T-cell (primary cell): Measurements from ENCODE around the gene ZNF101. TPM values are rescaled to one million over a fixed set of nuclear protein-coding genes. Genes with fewer than 3 reads are reported as not detected.

Experiments
- ATAC-seq, 4 experiments: fragments of 200-7000 bp in 3 of 4; fragments of 150-1000 bp in 1 of 4; cut with Tn5 transposase; replicated peaks in 1 of 4; 1 replicate in 3 of 4; 2 replicates in 1 of 4; pipeline ENCODE4 v1.10.0; 2021; ENCODE audit warnings: moderate library complexity in 3 of 4, mild to moderate bottlenecking in 2 of 4, moderate number of reproducible peaks in 1 of 4
- CTCF ChIA-PET, 2 donors: fragments of 300-600 bp; sonication (Branson Sonifier 250); formaldehyde crosslinking; loops; one replicate each; lab custom pipeline; 2022; ENCODE audit warnings: antibody characterized with exemption in 2 of 2; lab: Charles Lee
- POLR2A ChIA-PET, 2 donors: fragments of 300-600 bp; sonication (Branson Sonifier 250); formaldehyde crosslinking; loops; one replicate each; lab custom pipeline; 2022; ENCODE audit warnings: antibody characterized with exemption in 2 of 2; lab: Charles Lee
- DNase-seq, 35 experiments: peaks; one replicate each; pipeline versions ENCODE4 v3.0.0 to v3.0.0-alpha.2; 2013 to 2023
- H3K27ac ChIP-seq: one replicate; pipeline ENCODE4 v1.5.1; 2013; ENCODE audit warnings: low read length
- H3K27me3 ChIP-seq, 2 experiments: replicated peaks in 1 of 2; 1 replicate in 1 of 2; 2 replicates in 1 of 2; pipeline versions ENCODE4 v1.6.1 to v1.7.0; 2013; ENCODE audit warnings: low read length in 1 of 2, mixed read lengths in 1 of 2; ENCODE audit not compliant: control insufficient read depth in 2 of 2, insufficient read depth in 2 of 2; ENCODE audit errors: extremely low read depth in 1 of 2
- H3K36me3 ChIP-seq, 2 donors: 1 replicate in 1 of 2; 2 replicates in 1 of 2; pipeline versions ENCODE4 v1.6.1 to v1.7.0; 2013; ENCODE audit warnings: low read length in 1 of 2; ENCODE audit not compliant: control insufficient read depth in 2 of 2, insufficient read depth in 1 of 2; ENCODE audit errors: extremely low read depth in 1 of 2
- H3K4me1 ChIP-seq, 2 experiments: 1 replicate in 1 of 2; 2 replicates in 1 of 2; pipeline versions ENCODE4 v1.6.1 to v1.7.0; 2013; ENCODE audit warnings: low read length in 2 of 2, mixed read lengths in 1 of 2; ENCODE audit not compliant: insufficient read depth in 2 of 2, control insufficient read depth in 1 of 2; ENCODE audit errors: extremely low read depth in 1 of 2
- H3K4me3 ChIP-seq, 2 donors: 1 replicate in 1 of 2; 2 replicates in 1 of 2; pipeline versions ENCODE4 v1.5.1 to v1.7.0; 2013; ENCODE audit warnings: mild to moderate bottlenecking in 2 of 2, low read length in 1 of 2, moderate library complexity in 1 of 2; ENCODE audit not compliant: control insufficient read depth in 1 of 2; ENCODE audit errors: extremely low read depth in 1 of 2
- H3K9me3 ChIP-seq: 2 replicates; pipeline ENCODE4 v1.7.0; 2013
- H3K27ac Mint-ChIP-seq, 2 donors: one replicate each; pipeline ENCODE4 v1.8.0; 2020 to 2021; ENCODE audit warnings: mild to moderate bottlenecking in 2 of 2, mixed read lengths in 2 of 2
- H3K27me3 Mint-ChIP-seq, 2 donors: one replicate each; pipeline ENCODE4 v1.8.0; 2021 to 2022; ENCODE audit warnings: mixed read lengths in 2 of 2
- H3K36me3 Mint-ChIP-seq: one replicate; pipeline ENCODE4 v1.8.0; 2021; ENCODE audit warnings: mixed read lengths
- H3K4me1 Mint-ChIP-seq, 3 donors: one replicate each; pipeline ENCODE4 v1.8.0; 2020 to 2022; ENCODE audit warnings: mixed read lengths in 3 of 3, mild to moderate bottlenecking in 1 of 3
- H3K4me3 Mint-ChIP-seq, 3 donors: one replicate each; pipeline ENCODE4 v1.8.0; 2020 to 2022; ENCODE audit warnings: mild to moderate bottlenecking in 3 of 3, mixed read lengths in 3 of 3, moderate library complexity in 3 of 3
- H3K9me3 Mint-ChIP-seq, 3 donors: one replicate each; pipeline ENCODE4 v1.8.0; 2020 to 2022; ENCODE audit warnings: mixed read lengths in 3 of 3
- WGBS: methylation state at CpG from one replicate; pipeline ENCODE4 v1.1.5; 2013; ENCODE audit warnings: missing lambda C conversion rate; ENCODE audit not compliant: insufficient coverage; 5-methylcytosine and 5-hydroxymethylcytosine counted together
- total RNA-seq, 35 experiments: library from RNA in 6 of 35; stranded (reverse) in 6 of 35; fragments of 120-200 nt in 1 of 35; gene quantifications; one replicate each; pipeline versions ENCODE4 v1.2.1 to v1.2.4 and lab custom pipeline; 2013 to 2026

Gene ZNF101
- total RNA-seq, 5 donors from 2014 or later (not counting 1 experiment from before 2014, with no cell fraction given) = 66.2 to 180 (median 164) TPM

GRCh38 chr19:19652482-19653295 is 15.9 kb upstream of the ZNF101 start:
- no peak for DNase-seq
- H3K4me3 Mint-ChIP-seq = no peak overlapping the region
- peaks cover 47% of the 10 kb centered on the region for H3K36me3 Mint-ChIP-seq
- H3K9me3 Mint-ChIP-seq = no peaks in the 10 kb centered on the region
- H3K27ac ChIP-seq = no peak overlapping the region
- no peaks in the 10 kb centered on the region for H3K27me3 ChIP-seq
- H3K36me3 ChIP-seq = peaks cover 41 to 90% of the 10 kb centered on the region in 2 donors
- no peak overlapping the region for H3K4me3 ChIP-seq
- ChIA-PET POLR2A (interaction anchor here in 1 of 2 donors (0.6 kb wide), 1 partner anchor 249 kb away, joined by 4 read pairs; no protein-coding TSS in a partner anchor), CTCF (no interaction called here)
- ATAC-seq = no peak
- peaks cover 0 to 9% (median 0%) of the 10 kb centered on the region in 3 donors for H3K4me1 Mint-ChIP-seq
- peak overlapping the region; percentile 24 to 56 for H3K27ac Mint-ChIP-seq
- 98% methylated on average over 17 of the region's 24 CpGs for whole genome bisulfite sequencing
- no peaks in the 10 kb centered on the region for H3K4me1 ChIP-seq
- H3K9me3 ChIP-seq = no peaks in the 10 kb centered on the region
- no peaks in the 10 kb centered on the region for H3K27me3 Mint-ChIP-seq

- ChIA-PET CTCF (no interaction called here), POLR2A (no interaction called here)
- H3K4me3 ChIP-seq = no peak overlapping the region
- H3K9me3 ChIP-seq = no peaks in the 10 kb centered on the region
- Mint-ChIP-seq H3K36me3 (peaks cover 51% of the 10 kb centered on the region), H3K9me3 (no peaks in the 10 kb centered on the region), H3K4me3 (no peak overlapping the region), H3K27ac (peak overlapping the region in 1 of 2 donors; percentile 34), H3K4me1 (peaks cover 0 to 9% (median 6%) of the 10 kb centered on the region in 3 donors), H3K27me3 (no peaks in the 10 kb centered on the region)
- no peaks in the 10 kb centered on the region for H3K27me3 ChIP-seq
- H3K27ac ChIP-seq = no peak overlapping the region
- DNase-seq (no peak), ATAC-seq (no peak)
- WGBS = 93% methylated on average over 21 of the region's 23 CpGs
- no peaks in the 10 kb centered on the region for H3K4me1 ChIP-seq
- peaks cover 46 to 96% of the 10 kb centered on the region in 2 donors for H3K36me3 ChIP-seq
Measured at GRCh38 chr19:19653597-19654147, 15.0 kb upstream of the ZNF101 start.

GRCh38 chr19:19654441-19654840 is 14.2 kb upstream of the ZNF101 start:
- Histone ChIP-seq H3K9me3 (no peaks in the 10 kb centered on the region), H3K27me3 (no peaks in the 10 kb centered on the region), H3K4me1 (no peaks in the 10 kb centered on the region), H3K36me3 (peaks cover 48 to 98% of the 10 kb centered on the region in 2 donors), H3K27ac (no peak overlapping the region), H3K4me3 (no peak overlapping the region)
- Mint-ChIP-seq H3K36me3 (peaks cover 51% of the 10 kb centered on the region), H3K27ac (no peak overlapping the region), H3K4me3 (no peak overlapping the region), H3K9me3 (no peaks in the 10 kb centered on the region), H3K4me1 (peaks cover 0 to 9% (median 6%) of the 10 kb centered on the region in 3 donors), H3K27me3 (no peaks in the 10 kb centered on the region)
- POLR2A ChIA-PET = no interaction called here
- CTCF ChIA-PET = interaction anchor here in 1 of 2 donors (0.6 kb wide), 1 partner anchor 424 kb away, joined by 5 read pairs; no protein-coding TSS in a partner anchor
- WGBS = 96% methylated on average over 15 of the region's 15 CpGs
- DNase-seq (no peak), ATAC-seq (no peak)

- H3K27me3 Mint-ChIP-seq = no peaks in the 10 kb centered on the region
- ChIA-PET CTCF (no interaction called here), POLR2A (no interaction called here)
- Histone ChIP-seq H3K27ac (no peak overlapping the region), H3K4me1 (no peaks in the 10 kb centered on the region), H3K9me3 (no peaks in the 10 kb centered on the region), H3K27me3 (no peaks in the 10 kb centered on the region), H3K4me3 (no peak overlapping the region), H3K36me3 (peaks cover 53 to 98% of the 10 kb centered on the region in 2 donors)
- WGBS = 99% methylated on average over 19 of the region's 22 CpGs
- ATAC-seq (no peak), DNase-seq (no peak)
- H3K9me3 Mint-ChIP-seq = no peaks in the 10 kb centered on the region
- no peak overlapping the region for H3K4me3 Mint-ChIP-seq
- no peak overlapping the region for H3K27ac Mint-ChIP-seq
- H3K36me3 Mint-ChIP-seq = peaks cover 53% of the 10 kb centered on the region
- peaks cover 3 to 9% (median 9%) of the 10 kb centered on the region in 3 donors for H3K4me1 Mint-ChIP-seq
Measured at GRCh38 chr19:19655051-19655594, 13.5 kb upstream of the ZNF101 start.

- Histone ChIP-seq H3K4me3 (no peak overlapping the region), H3K27me3 (no peaks in the 10 kb centered on the region), H3K36me3 (peaks cover 47 to 94% of the 10 kb centered on the region in 2 donors), H3K27ac (no peak overlapping the region), H3K9me3 (no peaks in the 10 kb centered on the region), H3K4me1 (no peaks in the 10 kb centered on the region)
- CTCF ChIA-PET = interaction anchor here in 1 of 2 donors (0.5 kb wide), 1 partner anchor 102 kb away, joined by 3 read pairs; no protein-coding TSS in a partner anchor
- Mint-ChIP-seq H3K36me3 (peaks cover 51% of the 10 kb centered on the region), H3K4me1 (peaks cover 3 to 9% (median 9%) of the 10 kb centered on the region in 3 donors), H3K27me3 (no peaks in the 10 kb centered on the region), H3K9me3 (no peaks in the 10 kb centered on the region), H3K27ac (peak overlapping the region in 1 of 2 donors; percentile 34), H3K4me3 (no peak overlapping the region)
- 98% methylated on average over 27 of the region's 27 CpGs for WGBS
- POLR2A ChIA-PET = no interaction called here
- DNase-seq (no peak), ATAC-seq (no peak)
Measured at GRCh38 chr19:19655641-19656343, 12.8 kb upstream of the ZNF101 start.
